Measurements from ENCODE around the gene SMR3A.

- TF ChIP-seq CTCF (IDR thresholded peaks at IDR 0.05) (no peak), POLR2AphosphoS5 (IDR thresholded peaks at IDR 0.05; ENCODE audit: low read depth, low read length) (no peak)
- TF ChIP-seq, protein P1, sequence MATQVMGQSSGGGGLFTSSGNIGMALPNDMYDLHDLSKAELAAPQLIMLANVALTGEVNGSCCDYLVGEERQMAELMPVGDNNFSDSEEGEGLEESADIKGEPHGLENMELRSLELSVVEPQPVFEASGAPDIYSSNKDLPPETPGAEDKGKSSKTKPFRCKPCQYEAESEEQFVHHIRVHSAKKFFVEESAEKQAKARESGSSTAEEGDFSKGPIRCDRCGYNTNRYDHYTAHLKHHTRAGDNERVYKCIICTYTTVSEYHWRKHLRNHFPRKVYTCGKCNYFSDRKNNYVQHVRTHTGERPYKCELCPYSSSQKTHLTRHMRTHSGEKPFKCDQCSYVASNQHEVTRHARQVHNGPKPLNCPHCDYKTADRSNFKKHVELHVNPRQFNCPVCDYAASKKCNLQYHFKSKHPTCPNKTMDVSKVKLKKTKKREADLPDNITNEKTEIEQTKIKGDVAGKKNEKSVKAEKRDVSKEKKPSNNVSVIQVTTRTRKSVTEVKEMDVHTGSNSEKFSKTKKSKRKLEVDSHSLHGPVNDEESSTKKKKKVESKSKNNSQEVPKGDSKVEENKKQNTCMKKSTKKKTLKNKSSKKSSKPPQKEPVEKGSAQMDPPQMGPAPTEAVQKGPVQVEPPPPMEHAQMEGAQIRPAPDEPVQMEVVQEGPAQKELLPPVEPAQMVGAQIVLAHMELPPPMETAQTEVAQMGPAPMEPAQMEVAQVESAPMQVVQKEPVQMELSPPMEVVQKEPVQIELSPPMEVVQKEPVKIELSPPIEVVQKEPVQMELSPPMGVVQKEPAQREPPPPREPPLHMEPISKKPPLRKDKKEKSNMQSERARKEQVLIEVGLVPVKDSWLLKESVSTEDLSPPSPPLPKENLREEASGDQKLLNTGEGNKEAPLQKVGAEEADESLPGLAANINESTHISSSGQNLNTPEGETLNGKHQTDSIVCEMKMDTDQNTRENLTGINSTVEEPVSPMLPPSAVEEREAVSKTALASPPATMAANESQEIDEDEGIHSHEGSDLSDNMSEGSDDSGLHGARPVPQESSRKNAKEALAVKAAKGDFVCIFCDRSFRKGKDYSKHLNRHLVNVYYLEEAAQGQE (IDR thresholded peaks at IDR 0.05; ENCODE audit: insufficient read depth in 1 of 2, low read depth in 2 of 2, low read length in 1 of 2): no peak
Observed at GRCh38 chr4:70380578-70380977, 20.0 kb downstream of the SMR3A start.

All from Panc1 (cell line).